Astrocyte (in vitro differentiated cells and primary cell): ENCODE results near the gene SIGLEC12.

Source experiments
- EZH2 ChIP-seq: IDR thresholded peaks from 2 replicates; pipeline ENCODE4 v1.6.1; 2012; ENCODE audit warnings: mild to moderate bottlenecking, low read length, inconsistent platforms; ENCODE audit not compliant: insufficient read depth
- TF ChIP-seq, protein P1 (sequence below): IDR thresholded peaks from 2 replicates; pipeline ENCODE4 v1.5.1; 2011; ENCODE audit warnings: low read depth, mild to moderate bottlenecking, inconsistent platforms, low read length, moderate library complexity; ENCODE audit not compliant: insufficient read depth

DNA sequence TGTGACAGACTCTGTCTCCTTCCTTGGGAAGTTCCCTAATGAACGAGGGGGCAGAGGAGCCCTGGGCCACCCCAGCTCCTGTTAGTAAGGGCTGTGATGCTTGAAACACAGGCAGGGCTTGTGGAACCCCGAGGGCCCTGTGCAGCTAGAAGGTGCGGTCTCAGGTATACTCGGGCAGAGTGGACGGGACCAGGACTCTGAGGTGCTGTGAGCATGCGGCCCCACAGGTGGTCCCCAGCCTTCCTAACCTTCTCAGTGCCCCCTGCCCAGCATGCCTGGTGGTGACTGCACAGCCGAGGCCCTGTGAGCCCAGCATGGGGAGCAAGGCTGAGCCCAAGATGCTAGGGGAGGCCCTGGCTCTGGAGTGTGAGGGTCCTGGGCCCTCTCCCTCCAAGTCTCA is 39.3 kb downstream of the SIGLEC12 start:
- TF ChIP-seq, protein P1, sequence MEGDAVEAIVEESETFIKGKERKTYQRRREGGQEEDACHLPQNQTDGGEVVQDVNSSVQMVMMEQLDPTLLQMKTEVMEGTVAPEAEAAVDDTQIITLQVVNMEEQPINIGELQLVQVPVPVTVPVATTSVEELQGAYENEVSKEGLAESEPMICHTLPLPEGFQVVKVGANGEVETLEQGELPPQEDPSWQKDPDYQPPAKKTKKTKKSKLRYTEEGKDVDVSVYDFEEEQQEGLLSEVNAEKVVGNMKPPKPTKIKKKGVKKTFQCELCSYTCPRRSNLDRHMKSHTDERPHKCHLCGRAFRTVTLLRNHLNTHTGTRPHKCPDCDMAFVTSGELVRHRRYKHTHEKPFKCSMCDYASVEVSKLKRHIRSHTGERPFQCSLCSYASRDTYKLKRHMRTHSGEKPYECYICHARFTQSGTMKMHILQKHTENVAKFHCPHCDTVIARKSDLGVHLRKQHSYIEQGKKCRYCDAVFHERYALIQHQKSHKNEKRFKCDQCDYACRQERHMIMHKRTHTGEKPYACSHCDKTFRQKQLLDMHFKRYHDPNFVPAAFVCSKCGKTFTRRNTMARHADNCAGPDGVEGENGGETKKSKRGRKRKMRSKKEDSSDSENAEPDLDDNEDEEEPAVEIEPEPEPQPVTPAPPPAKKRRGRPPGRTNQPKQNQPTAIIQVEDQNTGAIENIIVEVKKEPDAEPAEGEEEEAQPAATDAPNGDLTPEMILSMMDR = no peak
- TF ChIP-seq EZH2 = no peak
